Psoas muscle (tissue), 8 donors: Measurements from ENCODE around the gene DNAJC3. TPM values are rescaled to one million over a fixed set of nuclear protein-coding genes. Genes with fewer than 3 reads are reported as not detected.
A peak's percentile ranks its signal among the peaks of the same experiment; 100 is the strongest.

Experiments used
- ATAC-seq, 4 donors: fragments of 200-7000 bp; cut with Tn5 transposase; one replicate each; pipeline ENCODE4 v1.9.1; 2020; ENCODE audit warnings: moderate library complexity in 3 of 4, mild to moderate bottlenecking in 2 of 4
- DNase-seq, 2 donors: peaks; one replicate each; pipeline ENCODE4 v3.0.0-alpha.2; 2020
- H3K27ac ChIP-seq: fragments of 200-600 bp; one replicate; pipeline ENCODE4 v1.8.0; 2022
- H3K27me3 ChIP-seq, 3 donors: fragments of 200-600 bp in 1 of 3; one replicate each; pipeline versions ENCODE4 v1.6.1 to v1.8.0; 2013 to 2022; ENCODE audit warnings: low read length in 2 of 3, mild to moderate bottlenecking in 2 of 3, moderate library complexity in 1 of 3; ENCODE audit not compliant: insufficient read depth in 3 of 3
- H3K36me3 ChIP-seq, 2 donors: fragments of 200-600 bp in 1 of 2; one replicate each; pipeline versions ENCODE4 v1.6.1 to v1.8.0; 2013 to 2022; ENCODE audit warnings: low read depth in 1 of 2, mild to moderate bottlenecking in 1 of 2, moderate library complexity in 1 of 2; ENCODE audit not compliant: insufficient read depth in 1 of 2
- H3K4me1 ChIP-seq: fragments of 200-600 bp; one replicate; pipeline ENCODE4 v1.8.0; 2022
- H3K4me3 ChIP-seq: fragments of 200-600 bp; one replicate; pipeline ENCODE4 v1.8.0; 2022; ENCODE audit warnings: mild to moderate bottlenecking
- H3K9me3 ChIP-seq: fragments of 200-600 bp; one replicate; pipeline ENCODE4 v1.8.0; 2022
- CTCF ChIP-seq: fragments of 200-600 bp; IDR thresholded peaks from one replicate; pipeline ENCODE4 v1.8.0; 2022; ENCODE audit warnings: antibody characterized with exemption
- WGBS, 3 donors: extraction: QIAGEN DNeasy Blood & Tissue Kit; methylation state at CpG; one replicate each; pipeline versions ENCODE4 v1.1.6 to v1.1.7; 2013; 5-methylcytosine and 5-hydroxymethylcytosine counted together
- intact Hi-C, 2 donors: fragments of 100-400 bp; cut with DNase I; formaldehyde crosslinking; loops; one replicate each; pipeline versions ENCODE4 v1.11.0 to v1.14.2; 2022
- polyA plus RNA-seq, 3 donors: library from polyadenylated mRNA; stranded (reverse); fragments of 200-250 nt; gene quantifications; one replicate each; pipeline ENCODE4 v1.2.3, GENCODE V29; 2013
- total RNA-seq, 4 donors: library from RNA; stranded (reverse); fragmentation: NEBNext Ultra II Directional in 2 of 4; extraction: Animal tissue kit (Norgen Biotek cat#: 25700) in 2 of 4; gene quantifications; one replicate each; pipeline versions ENCODE4 v1.2.1 to v1.2.4, GENCODE V29; 2021 to 2023
- donor health status: healthy with polysubstance abuse.
- donor health status: DM: no; HTN: no; CAD: no; lungs with moderate emphysema.
- donor health status: Bipolar disorder and iron deficiency.
- donor health status: healthy.
- donor health status: DM: yes; HTN: yes; CAD: no.
- donor health status: DM: no; HTN: no; CAD: no.
- donor health status: DM: no; HTN: no; CAD: no.
- donor health status: DM: yes; HTN: yes; CAD: no.

Gene DNAJC3
- total and polyA plus RNA-seq, 7 donors = 7.9 to 19.6 (median 11.8) TPM

DNA sequence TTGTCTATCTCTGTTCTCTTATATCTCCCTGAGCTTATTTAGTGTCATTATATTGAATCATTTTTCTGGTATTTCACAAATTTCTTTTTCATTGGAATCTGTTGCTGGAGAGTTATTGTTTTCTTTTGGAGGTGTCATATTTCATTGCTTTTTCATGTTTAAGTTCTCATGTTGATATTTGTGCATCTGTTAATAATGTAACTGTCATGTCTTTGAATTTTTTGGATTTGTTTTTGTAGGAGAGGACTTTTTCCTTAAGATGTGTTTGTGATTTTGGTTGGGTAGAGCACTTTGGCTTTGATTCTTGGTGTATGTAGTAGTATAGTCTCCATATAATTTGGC lies 64.0 kb downstream of the DNAJC3 start:
- no peak overlapping the region for H3K4me3 ChIP-seq
- no peak for TF ChIP-seq CTCF
- ATAC-seq = no peak
- H3K9me3 ChIP-seq = no peaks in the 10 kb centered on the region
- H3K4me1 ChIP-seq = peaks cover 7% of the 10 kb centered on the region
- peaks cover 0 to 7% of the 10 kb centered on the region in 2 donors for H3K36me3 ChIP-seq
- DNase-seq = no peak
- intact Hi-C loops = no loop called here
- no peaks in the 10 kb centered on the region for H3K27me3 ChIP-seq
- no peak overlapping the region for H3K27ac ChIP-seq

- intact Hi-C loops = no loop called here
- Histone ChIP-seq H3K9me3 (no peaks in the 10 kb centered on the region), H3K4me3 (no peak overlapping the region), H3K4me1 (peaks cover 7% of the 10 kb centered on the region), H3K27ac (no peak overlapping the region), H3K27me3 (no peaks in the 10 kb centered on the region), H3K36me3 (peaks cover 0 to 7% of the 10 kb centered on the region in 2 donors)
- DNase-seq (peak in 1 of 2 donors; percentile 19), ATAC-seq (peak in 3 of 4 donors; percentile 20 to 53 (median 25))
- TF ChIP-seq CTCF = no peak
- WGBS, 3 donors = 95 to 100% (median 98%) methylated on average over 4 of the region's 4 CpGs
Measured at GRCh38 chr13:95741584-95742563, 64.9 kb downstream of the DNAJC3 start.

GRCh38 chr13:95743192-95743591 lies 66.3 kb downstream of the DNAJC3 start:
- ATAC-seq (no peak), DNase-seq (no peak)
- no peaks in the 10 kb centered on the region for H3K27me3 ChIP-seq
- peaks cover 7% of the 10 kb centered on the region for H3K4me1 ChIP-seq
- intact Hi-C loops = no loop called here
- H3K9me3 ChIP-seq = no peaks in the 10 kb centered on the region
- H3K36me3 ChIP-seq = peaks cover 0 to 7% of the 10 kb centered on the region in 2 donors
- no peak for TF ChIP-seq CTCF
- no peak overlapping the region for H3K27ac ChIP-seq
- no peak overlapping the region for H3K4me3 ChIP-seq
- 93 to 96% (median 94%) methylated on average over 3 of the region's 3 CpGs for WGBS, 3 donors

DNA sequence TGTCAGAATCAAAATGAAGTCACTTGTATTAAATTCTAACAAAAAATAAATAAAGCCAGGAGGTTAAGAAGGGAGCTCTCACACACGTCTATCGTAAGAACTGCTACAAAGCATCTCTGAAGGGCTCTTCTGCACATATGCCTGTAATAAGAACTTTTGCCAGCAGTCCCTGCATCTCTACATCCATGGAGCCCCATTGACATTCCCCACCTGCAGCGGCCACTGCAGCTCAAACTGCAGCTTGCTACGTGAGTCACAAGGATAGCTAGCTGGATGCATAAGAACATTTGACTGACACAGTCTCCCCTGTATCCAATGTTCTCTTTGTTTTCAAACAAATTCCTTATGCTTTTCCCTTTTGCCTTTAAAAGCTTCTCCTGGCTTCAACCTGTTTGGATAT lies 68.3 kb downstream of the DNAJC3 start:
- Histone ChIP-seq H3K27me3 (no peaks in the 10 kb centered on the region), H3K9me3 (no peaks in the 10 kb centered on the region), H3K27ac (no peak overlapping the region), H3K36me3 (peaks cover 0 to 7% of the 10 kb centered on the region in 2 donors), H3K4me1 (peaks cover 7% of the 10 kb centered on the region), H3K4me3 (no peak overlapping the region)
- intact Hi-C loops = loop anchor here in 1 of 2 donors (5.0 kb wide), 1 partner anchor 63 kb away; no protein-coding TSS in a partner anchor
- peak in 1 of 2 donors; percentile 21 for DNase-seq
- WGBS, 3 donors = 86 to 91% (median 86%) methylated on average over 4 of the region's 4 CpGs
- ATAC-seq = peak in 1 of 4 donors; percentile 30
- no peak for TF ChIP-seq CTCF
